T-cell (primary cell): Measurements from ENCODE around the gene GPHN. TPM values are rescaled to one million over a fixed set of nuclear protein-coding genes. Genes with fewer than 3 reads are reported as not detected.
"Not testable (repeated sequence)": the region's sequence is repeated elsewhere in the genome, so short reads cannot be mapped to it uniquely, and the experiment has no call there.

Experiments used
- ATAC-seq, 4 experiments: fragments of 200-7000 bp in 3 of 4; fragments of 150-1000 bp in 1 of 4; cut with Tn5 transposase; replicated peaks in 1 of 4; 1 replicate in 3 of 4; 2 replicates in 1 of 4; pipeline ENCODE4 v1.10.0; 2021; ENCODE audit warnings: moderate library complexity in 3 of 4, mild to moderate bottlenecking in 2 of 4, moderate number of reproducible peaks in 1 of 4
- CTCF ChIA-PET, 2 donors: fragments of 300-600 bp; sonication (Branson Sonifier 250); formaldehyde crosslinking; loops; one replicate each; lab custom pipeline; 2022; ENCODE audit warnings: antibody characterized with exemption in 2 of 2; lab: Charles Lee
- POLR2A ChIA-PET, 2 donors: fragments of 300-600 bp; sonication (Branson Sonifier 250); formaldehyde crosslinking; loops; one replicate each; lab custom pipeline; 2022; ENCODE audit warnings: antibody characterized with exemption in 2 of 2; lab: Charles Lee
- DNase-seq, 35 experiments: peaks; one replicate each; pipeline versions ENCODE4 v3.0.0 to v3.0.0-alpha.2; 2013 to 2023
- H3K27ac ChIP-seq: one replicate; pipeline ENCODE4 v1.5.1; 2013; ENCODE audit warnings: low read length
- H3K27me3 ChIP-seq, 2 experiments: replicated peaks in 1 of 2; 1 replicate in 1 of 2; 2 replicates in 1 of 2; pipeline versions ENCODE4 v1.6.1 to v1.7.0; 2013; ENCODE audit warnings: low read length in 1 of 2, mixed read lengths in 1 of 2; ENCODE audit not compliant: control insufficient read depth in 2 of 2, insufficient read depth in 2 of 2; ENCODE audit errors: extremely low read depth in 1 of 2
- H3K36me3 ChIP-seq, 2 donors: 1 replicate in 1 of 2; 2 replicates in 1 of 2; pipeline versions ENCODE4 v1.6.1 to v1.7.0; 2013; ENCODE audit warnings: low read length in 1 of 2; ENCODE audit not compliant: control insufficient read depth in 2 of 2, insufficient read depth in 1 of 2; ENCODE audit errors: extremely low read depth in 1 of 2
- H3K4me1 ChIP-seq, 2 experiments: 1 replicate in 1 of 2; 2 replicates in 1 of 2; pipeline versions ENCODE4 v1.6.1 to v1.7.0; 2013; ENCODE audit warnings: low read length in 2 of 2, mixed read lengths in 1 of 2; ENCODE audit not compliant: insufficient read depth in 2 of 2, control insufficient read depth in 1 of 2; ENCODE audit errors: extremely low read depth in 1 of 2
- H3K4me3 ChIP-seq, 2 donors: 1 replicate in 1 of 2; 2 replicates in 1 of 2; pipeline versions ENCODE4 v1.5.1 to v1.7.0; 2013; ENCODE audit warnings: mild to moderate bottlenecking in 2 of 2, low read length in 1 of 2, moderate library complexity in 1 of 2; ENCODE audit not compliant: control insufficient read depth in 1 of 2; ENCODE audit errors: extremely low read depth in 1 of 2
- H3K9me3 ChIP-seq: 2 replicates; pipeline ENCODE4 v1.7.0; 2013
- H3K27ac Mint-ChIP-seq, 2 donors: one replicate each; pipeline ENCODE4 v1.8.0; 2020 to 2021; ENCODE audit warnings: mild to moderate bottlenecking in 2 of 2, mixed read lengths in 2 of 2
- H3K27me3 Mint-ChIP-seq, 2 donors: one replicate each; pipeline ENCODE4 v1.8.0; 2021 to 2022; ENCODE audit warnings: mixed read lengths in 2 of 2
- H3K36me3 Mint-ChIP-seq: one replicate; pipeline ENCODE4 v1.8.0; 2021; ENCODE audit warnings: mixed read lengths
- H3K4me1 Mint-ChIP-seq, 3 donors: one replicate each; pipeline ENCODE4 v1.8.0; 2020 to 2022; ENCODE audit warnings: mixed read lengths in 3 of 3, mild to moderate bottlenecking in 1 of 3
- H3K4me3 Mint-ChIP-seq, 3 donors: one replicate each; pipeline ENCODE4 v1.8.0; 2020 to 2022; ENCODE audit warnings: mild to moderate bottlenecking in 3 of 3, mixed read lengths in 3 of 3, moderate library complexity in 3 of 3
- H3K9me3 Mint-ChIP-seq, 3 donors: one replicate each; pipeline ENCODE4 v1.8.0; 2020 to 2022; ENCODE audit warnings: mixed read lengths in 3 of 3
- WGBS: methylation state at CpG from one replicate; pipeline ENCODE4 v1.1.5; 2013; ENCODE audit warnings: missing lambda C conversion rate; ENCODE audit not compliant: insufficient coverage; 5-methylcytosine and 5-hydroxymethylcytosine counted together
- total RNA-seq, 35 experiments: library from RNA in 6 of 35; stranded (reverse) in 6 of 35; fragments of 120-200 nt in 1 of 35; gene quantifications; one replicate each; pipeline versions ENCODE4 v1.2.1 to v1.2.4 and lab custom pipeline; 2013 to 2026

Gene GPHN
- total RNA-seq, 5 donors from 2014 or later (not counting 1 experiment from before 2014, with no cell fraction given), result 13.9 to 21.1 (median 14.4) TPM

DNA sequence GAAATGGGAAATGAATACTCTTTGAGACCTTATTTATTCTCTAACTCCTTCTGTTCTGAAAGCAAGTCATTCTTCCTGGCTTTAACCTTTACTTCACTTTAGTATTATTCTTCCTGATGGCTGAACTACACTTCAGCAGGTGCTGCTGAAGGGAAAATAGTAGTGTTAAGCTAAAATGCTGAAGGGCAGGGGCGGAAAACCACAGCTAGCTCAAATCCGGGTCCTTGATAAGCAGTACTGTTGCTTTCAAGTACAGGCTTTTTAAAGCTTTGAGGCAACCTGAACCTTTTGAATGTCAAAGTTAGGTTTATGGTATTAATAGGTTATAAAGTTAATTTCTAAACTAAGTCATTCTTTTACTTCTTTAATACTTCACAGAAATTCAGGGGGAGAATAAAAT lies 11.0 kb upstream of the GPHN start:
- Histone ChIP-seq H3K9me3 (no peaks in the 10 kb centered on the region), H3K27ac (no peak overlapping the region), H3K4me3 (no peak overlapping the region), H3K27me3 (no peaks in the 10 kb centered on the region), H3K4me1 (peaks cover 0 to 7% of the 10 kb centered on the region in 2 experiments), H3K36me3 (no peaks in the 10 kb centered on the region)
- Mint-ChIP-seq H3K27ac (peak overlapping the region; percentile 59 to 86), H3K27me3 (peaks cover 0 to 3% of the 10 kb centered on the region in 2 donors), H3K4me1 (peaks cover 18 to 20% (median 18%) of the 10 kb centered on the region in 3 donors), H3K9me3 (no peaks in the 10 kb centered on the region), H3K36me3 (peaks cover 2% of the 10 kb centered on the region), H3K4me3 (peak overlapping the region in 1 of 3 donors; percentile 20)
- WGBS, result 36% methylated on average over 2 of the region's 2 CpGs
- DNase-seq, result peak in 6 of 35 experiments; percentile 0 to 24 (median 11)
- POLR2A ChIA-PET, result no interaction called here
- ATAC-seq, result peak in 2 of 4 experiments; percentile 62 to 66
- CTCF ChIA-PET, result interaction anchor here in 1 of 2 donors (0.7 to 2.3 kb wide), 6 partner anchors 11 to 1082 kb away, joined by 3 to 10 read pairs (median 4); partner anchors contain the start of gene GPHN

DNA sequence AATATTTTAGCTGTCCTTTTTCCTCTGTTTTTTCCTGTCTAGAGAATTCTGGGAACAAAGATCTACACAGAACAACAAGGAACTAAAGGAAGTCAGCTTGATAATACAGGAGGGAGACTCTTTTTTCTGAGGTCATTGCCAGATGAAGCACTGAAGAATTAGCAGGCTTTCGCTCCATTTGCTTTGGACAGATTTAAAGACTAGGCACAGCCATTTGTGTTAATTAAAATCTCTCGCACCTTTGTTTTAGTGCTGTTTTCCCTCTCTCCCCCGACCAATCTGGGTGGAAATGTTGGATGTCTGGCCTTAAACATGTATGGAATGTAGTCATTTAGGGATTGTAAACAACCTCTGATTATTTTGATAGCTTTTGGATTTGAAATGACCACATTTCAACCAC lies 9.6 kb upstream of the GPHN start:
- H3K9me3 Mint-ChIP-seq, result no peaks in the 10 kb centered on the region
- H3K9me3 ChIP-seq, result no peaks in the 10 kb centered on the region
- DNase-seq (no peak), ATAC-seq (no peak)
- peaks cover 0 to 7% of the 10 kb centered on the region in 2 experiments for H3K4me1 ChIP-seq
- ChIA-PET POLR2A (no interaction called here), CTCF (interaction anchor here in 1 of 2 donors (0.9 to 2.3 kb wide), 4 partner anchors 9 to 640 kb away, joined by 4 to 12 read pairs (median 7); partner anchors contain the start of gene GPHN)
- H3K27ac ChIP-seq, result no peak overlapping the region
- WGBS, result no CpG with 5 or more reads among the region's 3 CpGs
- H3K27me3 Mint-ChIP-seq, result peaks cover 0 to 3% of the 10 kb centered on the region in 2 donors
- no peaks in the 10 kb centered on the region for H3K36me3 ChIP-seq
- no peak overlapping the region for H3K4me3 Mint-ChIP-seq
- peaks cover 18 to 20% (median 18%) of the 10 kb centered on the region in 3 donors for H3K4me1 Mint-ChIP-seq
- H3K27me3 ChIP-seq, result no peaks in the 10 kb centered on the region
- no peak overlapping the region for H3K4me3 ChIP-seq
- no peak overlapping the region for H3K27ac Mint-ChIP-seq
- peaks cover 2% of the 10 kb centered on the region for H3K36me3 Mint-ChIP-seq

DNA sequence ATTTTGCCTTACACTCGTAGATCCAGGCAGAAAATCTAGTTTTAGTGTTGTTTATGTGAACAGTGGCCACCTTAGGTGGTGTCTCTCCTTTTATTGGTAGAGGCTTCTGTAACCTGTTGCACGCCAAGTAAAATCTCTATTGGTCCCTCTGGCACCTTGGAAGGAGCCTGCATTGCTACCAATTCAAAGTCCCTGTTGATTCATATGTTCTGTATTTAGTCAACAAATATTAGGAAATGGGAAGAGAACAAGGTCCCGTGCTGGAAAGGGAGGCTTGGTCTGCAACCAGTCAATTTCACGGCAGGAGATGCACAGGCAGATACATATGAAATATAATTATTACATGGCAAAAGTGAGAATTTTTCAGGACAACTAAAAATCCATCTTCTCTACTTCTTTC lies 6.4 kb upstream of the GPHN start:
- CTCF ChIA-PET, result no interaction called here
- Mint-ChIP-seq H3K27ac (no peak overlapping the region), H3K36me3 (peaks cover 2% of the 10 kb centered on the region), H3K27me3 (peaks cover 0 to 3% of the 10 kb centered on the region in 2 donors), H3K4me1 (peaks cover 10 to 17% (median 14%) of the 10 kb centered on the region in 3 donors), H3K4me3 (no peak overlapping the region), H3K9me3 (no peaks in the 10 kb centered on the region)
- POLR2A ChIA-PET, result no interaction called here
- Histone ChIP-seq H3K9me3 (no peaks in the 10 kb centered on the region), H3K36me3 (no peaks in the 10 kb centered on the region), H3K27ac (no peak overlapping the region), H3K4me3 (no peak overlapping the region), H3K4me1 (peaks cover 0 to 2% of the 10 kb centered on the region in 2 experiments), H3K27me3 (no peaks in the 10 kb centered on the region)
- ATAC-seq (no peak), DNase-seq (no peak)
- 60% methylated on average over 1 of the region's 4 CpGs for WGBS

DNA sequence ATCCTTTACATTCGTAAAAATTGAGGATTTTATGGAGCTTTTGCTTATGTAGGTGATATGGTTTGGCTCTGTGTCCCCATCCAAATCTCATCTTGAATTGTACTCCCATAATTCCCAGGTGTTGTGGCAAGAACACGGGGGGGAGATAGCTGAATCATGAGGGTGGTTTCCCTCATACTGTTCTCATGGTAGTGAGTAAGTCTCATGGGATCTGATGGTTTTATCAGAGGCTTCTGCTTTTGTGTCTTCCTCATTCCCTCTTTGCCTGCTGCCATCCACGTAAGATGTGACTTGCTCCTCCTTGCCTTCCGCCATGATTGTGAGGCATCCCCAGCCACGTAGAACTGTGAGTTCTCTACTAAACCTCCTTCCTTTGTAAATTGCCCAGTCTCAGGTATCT lies 5.1 kb upstream of the GPHN start:
- H3K36me3 ChIP-seq, DNase-seq, ATAC-seq, H3K9me3 Mint-ChIP-seq, H3K36me3 Mint-ChIP-seq, H3K27ac Mint-ChIP-seq, H3K27me3 ChIP-seq, CTCF ChIA-PET, H3K4me3 Mint-ChIP-seq, H3K27ac ChIP-seq, H3K4me3 ChIP-seq, H3K27me3 Mint-ChIP-seq, H3K9me3 ChIP-seq, POLR2A ChIA-PET: not testable (repeated sequence)
- H3K4me1 Mint-ChIP-seq, result peaks cover 13 to 14% (median 14%) of the 10 kb centered on the region in 3 donors
- 100% methylated on average over 2 of the region's 5 CpGs for WGBS
- peaks cover 0 to 12% of the 10 kb centered on the region in 2 experiments for H3K4me1 ChIP-seq

DNA sequence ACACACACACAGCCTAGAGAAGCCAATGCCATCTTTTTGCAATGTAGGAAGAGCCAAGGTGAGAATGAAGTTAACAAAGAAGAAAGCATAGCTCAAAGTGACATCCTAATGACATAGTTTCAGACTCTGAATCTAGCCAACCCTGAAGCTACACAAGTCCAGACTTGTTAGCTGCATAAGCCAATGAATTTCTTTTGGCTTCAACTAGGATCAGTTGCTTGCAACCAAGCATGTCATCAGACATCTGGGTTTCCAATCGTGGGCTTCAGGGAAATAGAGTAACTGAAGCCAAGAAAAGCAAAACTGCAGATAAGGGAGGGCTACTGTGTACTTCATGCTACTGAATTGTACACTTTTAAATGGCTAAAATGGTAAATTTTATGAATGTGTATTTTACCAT lies 4.4 kb upstream of the GPHN start:
- no peaks in the 10 kb centered on the region for H3K36me3 ChIP-seq
- H3K4me1 Mint-ChIP-seq, result peaks cover 13 to 14% (median 14%) of the 10 kb centered on the region in 3 donors
- no peak overlapping the region for H3K27ac ChIP-seq
- H3K36me3 Mint-ChIP-seq, result peaks cover 2% of the 10 kb centered on the region
- H3K4me1 ChIP-seq, result peaks cover 0 to 14% of the 10 kb centered on the region in 2 experiments
- H3K4me3 Mint-ChIP-seq, result no peak overlapping the region
- H3K27me3 Mint-ChIP-seq, result peaks cover 0 to 3% of the 10 kb centered on the region in 2 donors
- H3K27ac Mint-ChIP-seq, result no peak overlapping the region
- H3K9me3 Mint-ChIP-seq, result no peaks in the 10 kb centered on the region
- POLR2A ChIA-PET, result no interaction called here
- 57% methylated on average over 1 of the region's 1 CpG for WGBS
- ATAC-seq (no peak), DNase-seq (no peak)
- CTCF ChIA-PET, result interaction anchor here in 1 of 2 donors (0.7 kb wide), 1 partner anchor 190 kb away, joined by 3 read pairs; no protein-coding TSS in a partner anchor
- peaks cover 0 to 2% of the 10 kb centered on the region in 2 experiments for H3K27me3 ChIP-seq
- H3K4me3 ChIP-seq, result no peak overlapping the region
- no peaks in the 10 kb centered on the region for H3K9me3 ChIP-seq

DNA sequence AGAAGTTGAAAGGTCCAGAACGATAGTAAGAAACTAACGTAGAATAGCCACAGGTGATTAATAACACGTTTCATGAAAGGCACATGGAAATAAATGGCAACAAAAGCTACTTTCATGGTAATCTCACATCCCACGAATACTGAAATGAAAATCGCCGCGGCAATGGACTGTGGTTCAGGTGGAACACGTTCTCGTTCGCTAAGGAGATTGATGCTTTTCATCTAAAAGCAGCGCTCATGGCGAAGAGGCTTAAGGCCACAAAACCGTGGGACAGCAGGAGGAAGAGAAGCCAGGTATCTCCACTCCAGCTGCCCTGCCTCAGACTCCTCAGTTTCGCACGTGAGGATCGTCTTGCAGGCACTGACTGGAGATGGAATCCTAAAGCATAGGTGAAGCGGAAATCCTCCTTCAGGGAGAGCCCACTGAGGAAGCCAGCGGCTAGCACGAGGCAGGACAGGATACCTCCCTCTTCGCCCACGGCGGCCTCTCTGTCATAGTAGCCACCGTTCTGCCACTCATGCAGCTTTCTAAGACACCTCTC lies 696 bp upstream of the GPHN start:
- 2% methylated on average over 19 of the region's 23 CpGs for whole genome bisulfite sequencing
- POLR2A ChIA-PET, result no interaction called here
- peaks cover 37 to 39% (median 37%) of the 10 kb centered on the region in 3 donors for H3K4me1 Mint-ChIP-seq

More for the DNA sequence above, 696 bp upstream of the GPHN start:
- H3K4me3 ChIP-seq, result peak overlapping the region; percentile 80 to 97
- H3K4me1 ChIP-seq, result peaks cover 3 to 26% of the 10 kb centered on the region in 2 experiments
- Mint-ChIP-seq H3K4me3 (peak overlapping the region; percentile 89 to 97 (median 97)), H3K9me3 (no peaks in the 10 kb centered on the region), H3K27me3 (peaks cover 0 to 2% of the 10 kb centered on the region in 2 donors), H3K36me3 (no peaks in the 10 kb centered on the region), H3K27ac (peak overlapping the region; percentile 84 to 94)
- H3K36me3 ChIP-seq, result no peaks in the 10 kb centered on the region
- CTCF ChIA-PET, result interaction anchor here in 1 of 2 donors (0.8 to 1.9 kb wide), 5 partner anchors 10 to 1164 kb away, joined by 3 to 10 read pairs (median 4); partner anchors contain the start of genes ATP6V1D and EIF2S1
- peaks cover 0 to 8% of the 10 kb centered on the region in 2 experiments for H3K27me3 ChIP-seq
- DNase-seq (peak in 4 of 35 experiments; percentile 1 to 7 (median 4)), ATAC-seq (peak; percentile 11 to 18 (median 14))
- H3K27ac ChIP-seq, result peak overlapping the region; percentile 71
- H3K9me3 ChIP-seq, result no peaks in the 10 kb centered on the region
